GM12874 (cell line): Measurements from ENCODE around the gene TNFAIP2.

Source experiments
- TF ChIP-seq, protein P1 (sequence below): IDR thresholded peaks from 2 replicates; pipeline ENCODE4 v1.5.1; 2011; ENCODE audit warnings: low read depth, mild to moderate bottlenecking, control low read depth, low read length, moderate library complexity; ENCODE audit not compliant: insufficient read depth

Gene TNFAIP2

GRCh38 chr14:103140316-103141109 lies 17.3 kb downstream of the TNFAIP2 start:
- TF ChIP-seq, protein P1, sequence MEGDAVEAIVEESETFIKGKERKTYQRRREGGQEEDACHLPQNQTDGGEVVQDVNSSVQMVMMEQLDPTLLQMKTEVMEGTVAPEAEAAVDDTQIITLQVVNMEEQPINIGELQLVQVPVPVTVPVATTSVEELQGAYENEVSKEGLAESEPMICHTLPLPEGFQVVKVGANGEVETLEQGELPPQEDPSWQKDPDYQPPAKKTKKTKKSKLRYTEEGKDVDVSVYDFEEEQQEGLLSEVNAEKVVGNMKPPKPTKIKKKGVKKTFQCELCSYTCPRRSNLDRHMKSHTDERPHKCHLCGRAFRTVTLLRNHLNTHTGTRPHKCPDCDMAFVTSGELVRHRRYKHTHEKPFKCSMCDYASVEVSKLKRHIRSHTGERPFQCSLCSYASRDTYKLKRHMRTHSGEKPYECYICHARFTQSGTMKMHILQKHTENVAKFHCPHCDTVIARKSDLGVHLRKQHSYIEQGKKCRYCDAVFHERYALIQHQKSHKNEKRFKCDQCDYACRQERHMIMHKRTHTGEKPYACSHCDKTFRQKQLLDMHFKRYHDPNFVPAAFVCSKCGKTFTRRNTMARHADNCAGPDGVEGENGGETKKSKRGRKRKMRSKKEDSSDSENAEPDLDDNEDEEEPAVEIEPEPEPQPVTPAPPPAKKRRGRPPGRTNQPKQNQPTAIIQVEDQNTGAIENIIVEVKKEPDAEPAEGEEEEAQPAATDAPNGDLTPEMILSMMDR: no peak

DNA sequence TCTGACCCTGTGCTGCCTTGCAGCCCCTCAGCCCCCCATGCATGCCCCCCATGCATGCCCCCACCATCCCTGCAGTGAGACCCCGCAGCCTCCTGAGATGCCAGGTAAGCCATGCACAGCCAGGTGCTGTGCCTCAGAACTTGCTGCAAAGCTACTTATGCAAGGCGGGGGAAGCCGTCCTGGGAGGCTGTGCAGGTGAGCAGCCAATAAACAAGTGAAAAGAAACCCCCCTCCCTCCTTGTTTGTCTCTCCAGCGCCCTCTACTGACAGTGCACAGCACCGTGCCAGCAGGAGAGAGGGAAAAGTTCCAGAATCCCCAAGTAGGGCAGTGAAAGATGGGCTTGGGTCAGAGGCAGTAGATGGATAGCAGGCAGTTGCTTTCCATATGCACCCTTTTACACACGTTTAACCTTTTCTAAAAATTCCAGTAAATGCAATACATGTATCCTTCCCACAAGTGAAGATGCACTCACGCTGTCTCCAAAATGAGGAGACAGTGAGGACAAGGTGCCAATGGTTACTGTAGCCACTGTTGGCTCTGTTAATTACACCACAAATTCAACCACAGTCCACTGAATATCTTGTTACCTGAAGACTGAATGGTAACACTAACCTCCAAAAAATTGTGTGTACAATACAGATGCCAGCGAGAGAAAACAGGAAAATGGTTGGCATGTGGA lies 18.0 kb downstream of the TNFAIP2 start:
- TF ChIP-seq, protein P1: peak; percentile 83

DNA sequence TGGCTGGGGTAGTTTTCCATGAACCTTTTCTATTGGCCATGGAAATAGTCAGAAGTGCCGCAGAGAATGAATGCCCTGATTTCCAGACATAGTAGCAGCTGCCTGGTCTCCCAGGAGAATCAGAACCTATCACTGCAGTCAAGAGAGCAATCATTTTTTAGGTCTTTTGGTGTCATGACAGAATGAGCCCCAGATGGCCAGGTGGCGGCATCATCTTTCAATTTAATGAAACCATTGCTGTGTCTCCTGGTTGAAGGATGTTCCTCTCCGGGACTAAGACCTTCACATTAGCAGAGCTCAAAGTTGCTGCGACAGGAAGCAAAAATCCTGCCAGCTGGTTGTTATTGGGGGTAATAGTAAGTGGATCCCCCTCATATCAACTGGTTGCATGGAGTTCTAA lies 18.8 kb downstream of the TNFAIP2 start:
- TF ChIP-seq, protein P1: no peak

DNA sequence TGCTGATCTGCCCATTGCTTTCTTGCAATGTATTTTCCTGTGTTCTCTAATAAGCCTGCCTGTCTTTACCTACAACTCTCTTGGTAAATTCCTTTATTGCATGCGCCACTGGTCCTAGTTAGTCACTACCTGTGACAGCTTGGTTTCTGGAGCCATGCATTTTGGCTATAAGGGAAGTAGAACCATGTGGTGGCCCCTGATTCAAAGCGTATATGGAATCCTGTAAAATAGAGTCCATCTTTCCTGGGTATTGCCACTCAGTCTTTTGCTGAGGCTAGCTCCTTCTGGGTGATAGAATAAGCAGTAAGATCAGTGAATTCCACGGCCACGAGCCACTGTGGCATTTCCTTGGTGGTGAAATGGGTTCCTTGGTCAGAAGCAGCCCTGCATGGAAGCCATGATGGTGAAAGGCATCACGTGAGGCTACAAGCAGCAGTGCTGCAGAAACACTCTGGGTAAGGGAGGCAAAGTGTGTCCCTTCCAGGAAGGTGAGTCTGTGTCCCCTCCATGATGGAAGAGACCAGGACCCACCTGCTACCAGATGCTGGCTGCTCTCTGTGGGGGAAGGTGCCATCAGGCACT lies 19.6 kb downstream of the TNFAIP2 start:
- TF ChIP-seq, protein P1: no peak

DNA sequence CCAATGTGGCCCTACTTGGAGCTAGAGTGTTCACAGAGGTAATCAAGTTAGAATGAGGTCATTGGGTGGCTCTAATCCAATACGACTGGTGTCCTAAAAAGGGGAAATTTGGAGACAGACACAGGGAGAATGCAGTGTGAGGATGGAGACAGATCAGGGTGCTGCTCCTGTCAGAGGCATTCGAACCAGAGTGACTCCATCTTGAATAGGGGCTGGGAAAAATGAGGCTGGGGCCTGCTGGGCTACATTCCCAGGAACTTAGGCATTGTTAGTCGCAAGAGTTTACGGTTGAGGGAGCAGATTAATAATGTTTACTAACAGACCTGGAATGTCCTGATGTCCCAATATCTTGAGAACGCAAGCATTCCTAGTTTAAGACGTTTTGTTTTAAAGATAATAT lies 20.2 kb downstream of the TNFAIP2 start:
- TF ChIP-seq, protein P1: no peak

DNA sequence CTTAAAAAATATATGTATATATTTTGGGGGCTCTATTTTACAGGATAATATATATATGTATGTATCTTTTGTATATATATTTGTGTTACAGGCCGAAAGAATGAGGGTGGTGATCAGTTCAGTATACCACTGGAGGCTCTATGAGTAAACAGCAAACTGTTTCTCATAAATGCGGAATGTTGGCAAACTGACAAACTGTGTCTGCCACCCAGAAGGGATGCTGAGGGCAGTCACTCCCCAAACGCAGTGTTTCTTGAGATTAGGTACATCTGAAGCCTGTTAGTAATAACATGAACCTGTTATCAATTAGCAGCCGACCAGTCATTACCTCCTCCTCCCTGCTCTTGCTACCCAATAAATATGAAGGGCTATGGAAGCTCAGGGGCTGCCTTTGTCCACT lies 20.8 kb downstream of the TNFAIP2 start:
- TF ChIP-seq, protein P1: no peak

DNA sequence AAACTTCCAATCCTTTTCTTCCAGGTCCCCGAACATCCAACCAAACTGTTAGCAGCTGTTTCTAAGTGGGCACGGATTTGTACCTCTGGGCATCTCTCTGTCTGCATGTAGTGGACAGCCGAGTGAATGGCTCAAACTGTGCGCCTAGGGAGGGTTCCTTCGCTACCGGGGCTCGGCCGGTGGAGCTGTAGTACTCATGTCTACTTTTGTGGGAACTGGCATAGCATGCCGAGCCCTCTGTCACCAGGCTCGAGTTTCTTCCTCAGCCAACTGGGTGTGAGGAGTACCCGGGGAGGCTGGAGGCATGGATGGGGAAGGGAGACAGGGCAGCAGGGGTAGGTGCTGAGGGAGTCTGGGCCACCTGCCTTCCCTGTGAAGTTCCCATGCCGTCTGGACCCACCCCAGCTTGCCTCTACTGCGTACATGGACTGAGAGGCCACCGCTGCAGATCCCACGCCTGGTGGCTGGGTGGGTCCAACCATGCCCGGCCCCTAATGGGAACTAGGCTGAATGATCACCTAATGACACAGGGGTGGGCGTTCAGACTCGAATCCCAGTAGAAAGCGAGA lies 23.0 kb downstream of the TNFAIP2 start:
- TF ChIP-seq, protein P1: no peak
